NOMO-1 (cell line): Measurements from ENCODE around the gene SFXN5.

Source experiments
- DNase-seq, 2 experiments: peaks; one replicate each; lab custom pipeline; 2025; ENCODE audit not compliant: unreplicated experiment in 2 of 2; lab: John Stamatoyannopoulos, UW

Gene SFXN5

GRCh38 chr2:72981536-72981935 is 90.0 kb downstream of the SFXN5 start:
- DNase-seq = no peak

DNA sequence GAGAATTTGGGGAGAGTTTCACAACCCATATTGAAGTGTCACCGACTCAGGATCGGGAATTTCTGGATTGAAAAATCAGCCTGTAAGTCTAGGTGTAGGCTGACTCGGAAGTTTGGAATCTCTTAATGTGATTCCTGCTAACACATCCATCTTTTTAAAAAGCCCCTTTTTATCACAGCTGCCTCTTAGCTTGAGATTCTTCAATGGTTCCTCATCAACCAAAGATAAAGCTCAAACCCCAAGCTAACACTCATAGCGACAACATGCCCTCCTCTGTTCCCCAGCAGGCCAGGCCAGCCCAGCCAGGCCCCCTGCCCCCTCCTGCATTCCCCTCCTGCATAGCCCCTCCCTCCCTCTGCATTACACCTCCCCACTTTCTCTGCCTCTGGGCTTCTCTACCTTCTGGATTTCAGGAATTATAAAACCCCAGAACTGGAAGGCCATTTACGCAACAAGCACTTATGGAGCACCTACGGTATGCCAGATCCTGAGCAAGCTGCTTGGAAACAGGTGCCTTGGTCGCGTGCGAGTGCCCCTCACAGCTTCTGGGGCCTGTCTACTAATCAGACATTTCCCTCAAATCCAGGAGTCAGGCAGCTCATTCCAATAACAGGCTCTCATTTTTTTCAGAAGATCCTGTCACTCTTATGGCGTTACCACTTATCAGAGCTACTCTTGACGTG is 90.8 kb downstream of the SFXN5 start:
- DNase-seq = no peak

- DNase-seq = peak; percentile 88 to 98
Observed at GRCh38 chr2:72979896-72980295, 91.6 kb downstream of the SFXN5 start.

DNA sequence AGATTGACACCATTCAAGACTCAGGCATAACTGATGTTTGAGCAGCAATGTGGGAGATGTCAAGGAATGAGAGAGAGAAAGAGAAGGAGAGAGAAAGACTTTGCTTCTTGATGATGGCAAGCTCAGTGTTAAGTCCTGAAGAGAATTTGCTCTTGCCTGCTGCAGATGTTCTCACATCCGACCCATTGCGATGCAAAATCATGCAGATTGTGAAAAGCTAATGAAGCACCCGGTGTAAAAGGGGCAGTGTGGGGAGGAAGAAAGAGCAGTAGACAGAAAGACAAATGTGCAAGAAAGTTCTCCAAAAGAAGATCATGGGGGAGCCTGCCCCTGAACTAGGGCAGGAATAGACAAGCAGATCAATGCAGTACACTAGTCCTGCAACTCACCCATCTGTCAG is 96.5 kb downstream of the SFXN5 start:
- no peak for DNase-seq

DNA sequence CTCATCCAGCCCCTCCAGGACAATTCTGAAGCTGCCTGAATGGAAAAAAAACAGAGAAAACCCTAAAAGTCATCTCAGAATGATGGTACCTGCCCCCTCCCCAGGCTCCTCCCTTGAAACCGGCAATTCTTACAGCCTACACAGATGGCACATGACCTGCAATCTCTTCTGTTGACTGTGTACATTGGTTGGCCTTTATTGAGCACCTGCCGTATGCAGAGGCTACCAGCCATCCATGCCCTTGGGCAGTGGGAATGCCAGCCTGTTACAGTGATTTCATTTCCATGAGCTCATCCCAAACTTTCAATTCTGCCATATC is 97.1 kb downstream of the SFXN5 start:
- no peak for DNase-seq

GRCh38 chr2:72973566-72974435 is 97.7 kb downstream of the SFXN5 start:
- DNase-seq = peak in 1 of 2 experiments; percentile 52

DNA sequence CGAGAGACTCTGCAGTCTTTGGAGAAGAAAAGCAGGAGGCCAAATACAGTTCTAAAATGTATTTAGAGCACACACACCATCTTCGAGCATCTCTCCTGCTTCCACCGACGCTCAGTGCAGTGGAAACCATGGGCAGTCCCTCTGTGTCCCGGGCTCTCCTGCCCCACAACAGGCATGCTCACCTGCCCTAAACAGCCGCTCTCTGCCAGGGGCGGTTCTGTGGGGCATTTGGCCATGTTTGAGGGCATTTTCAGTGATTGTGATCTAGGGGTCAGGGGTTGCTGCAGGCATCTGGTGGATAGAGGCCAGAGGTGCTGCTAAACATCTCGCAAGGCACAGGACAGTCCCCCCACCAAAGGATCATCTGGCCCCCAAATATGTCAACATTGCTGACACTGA is 98.4 kb downstream of the SFXN5 start:
- DNase-seq = no peak

- DNase-seq = no peak
Observed at GRCh38 chr2:72972352-72973136, 99.0 kb downstream of the SFXN5 start.

DNA sequence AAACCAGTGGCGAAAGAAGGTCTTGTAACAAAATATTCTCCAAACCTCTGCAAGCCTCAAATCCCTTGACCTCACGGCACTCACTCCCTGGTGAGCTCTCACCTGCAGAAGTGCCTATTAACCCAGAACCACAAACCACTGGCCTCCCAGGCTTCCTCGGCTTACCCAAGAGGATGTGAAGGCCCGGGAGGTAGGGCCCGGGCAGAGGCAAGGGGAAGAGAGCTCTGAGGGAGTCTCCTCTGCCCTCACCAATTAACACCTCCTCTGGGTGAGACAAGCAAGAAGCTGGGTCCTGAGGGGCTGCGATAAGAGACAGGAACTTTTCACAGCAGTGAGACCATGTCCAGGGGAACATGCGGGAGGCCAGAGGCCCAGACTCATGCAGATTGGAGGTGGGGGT is 100.5 kb downstream of the SFXN5 start:
- DNase-seq = no peak

GRCh38 chr2:72969706-72970105 is 101.8 kb downstream of the SFXN5 start:
- no peak for DNase-seq

- DNase-seq = no peak
Observed at GRCh38 chr2:72968286-72968685, 103.2 kb downstream of the SFXN5 start.

- DNase-seq = no peak
Observed at GRCh38 chr2:72965770-72966450, 105.6 kb downstream of the SFXN5 start.

GRCh38 chr2:72965016-72965415 is 106.5 kb downstream of the SFXN5 start:
- DNase-seq = no peak

DNA sequence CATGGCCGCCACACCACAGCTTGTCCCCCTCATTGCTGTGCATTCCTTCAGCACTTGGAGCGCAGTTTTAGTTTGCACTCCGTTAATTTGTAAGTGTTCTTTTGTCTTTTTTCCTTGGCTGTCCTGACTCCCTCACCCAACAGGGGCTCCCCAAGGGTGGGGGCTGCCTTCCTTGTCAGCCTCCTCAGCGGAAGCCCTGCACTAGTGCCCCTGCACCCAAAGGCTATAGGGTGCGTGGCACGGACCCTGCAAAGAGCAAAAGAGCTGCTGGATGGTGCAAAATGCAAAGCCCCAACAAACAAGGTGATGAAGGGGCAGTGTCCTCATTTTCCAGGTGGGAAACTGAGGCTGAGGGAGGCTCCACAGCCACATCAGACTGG is 107.4 kb downstream of the SFXN5 start:
- DNase-seq = no peak

DNA sequence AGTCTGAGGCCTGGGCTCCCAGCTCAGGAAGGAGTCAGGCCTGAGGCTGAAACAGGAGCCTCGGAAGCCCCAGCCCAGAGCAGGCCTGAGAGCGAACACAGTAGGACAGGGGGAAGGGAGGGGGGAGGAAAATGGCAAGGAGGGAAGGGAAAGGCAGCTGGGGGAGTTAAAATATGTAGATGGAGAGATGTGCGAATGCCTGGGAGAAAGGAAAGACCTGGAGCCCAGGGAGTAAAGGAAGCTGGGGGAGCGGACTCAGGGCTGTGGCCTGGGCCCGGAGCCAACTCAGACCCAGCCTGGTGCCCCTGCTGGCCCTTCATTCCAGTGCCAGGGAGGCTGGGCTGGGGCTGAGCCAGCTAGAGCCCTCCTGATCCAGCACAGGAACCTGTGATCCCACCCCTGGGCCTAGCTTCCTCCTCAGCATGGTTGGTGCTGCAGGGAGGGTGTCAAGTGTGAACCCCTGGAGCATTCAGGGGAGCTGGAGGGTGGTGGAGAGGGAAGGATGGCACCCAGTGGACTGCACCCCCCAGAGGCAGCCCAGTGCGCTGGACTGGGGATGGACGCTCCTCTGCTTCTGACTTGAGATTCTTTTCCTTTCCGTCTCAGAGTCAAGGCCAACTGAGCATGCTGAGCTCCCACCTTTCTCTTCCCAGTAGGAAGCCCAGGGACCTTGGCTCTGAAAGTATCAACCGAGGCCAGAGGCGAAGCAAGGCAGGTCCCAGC is 107.9 kb downstream of the SFXN5 start:
- no peak for DNase-seq

GRCh38 chr2:72962911-72963310 is 108.6 kb downstream of the SFXN5 start:
- no peak for DNase-seq

DNA sequence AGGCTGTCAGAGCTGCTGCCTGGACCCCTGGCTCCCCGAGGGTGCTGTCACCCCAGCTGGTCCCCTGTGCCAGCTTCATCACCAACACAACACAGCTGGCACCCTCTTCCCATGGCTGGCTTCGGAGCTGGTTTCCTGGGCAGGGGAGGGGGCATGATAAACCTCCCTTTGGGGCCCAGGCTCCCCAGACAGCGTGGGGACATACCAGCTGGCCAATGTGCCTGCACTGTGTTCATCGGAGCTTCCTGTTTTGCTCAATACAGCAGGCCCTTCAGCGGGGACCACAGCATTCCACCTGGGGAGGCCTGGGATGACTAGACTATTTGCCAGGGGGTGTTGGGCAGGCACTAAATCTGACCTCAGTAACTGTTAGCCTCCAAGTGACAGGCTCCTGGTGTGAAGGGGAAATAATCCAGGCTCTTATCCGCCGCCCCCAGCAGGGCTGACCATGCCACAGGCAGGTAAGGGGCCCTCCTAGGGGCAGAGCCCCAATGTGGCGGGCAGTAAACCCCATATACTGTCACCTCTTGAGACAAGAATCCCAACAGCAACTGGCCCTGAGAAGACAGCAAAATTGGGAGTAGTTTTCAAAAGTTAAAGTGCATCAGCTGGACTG is 109.6 kb downstream of the SFXN5 start:
- DNase-seq = no peak

GRCh38 chr2:72961036-72961720 is 110.3 kb downstream of the SFXN5 start:
- no peak for DNase-seq
